Astrocyte (in vitro differentiated cells and primary cell): ENCODE measurements around the gene CPAMD8. TPM values are rescaled to one million over a fixed set of nuclear protein-coding genes. Genes with fewer than 3 reads are reported as not detected.

ENCODE experiments used
- DNase-seq: peaks from one replicate; pipeline ENCODE4 v3.0.0-alpha.2; 2010; ENCODE audit warnings: low read depth
- FAIRE-seq: peaks from 2 replicates; lab custom pipeline; 2011; peaks lifted over from hg19 to GRCh38; lab: Jason Lieb, UNC
- H2AFZ ChIP-seq: 2 replicates; pipeline ENCODE4 v1.6.0; 2012; ENCODE audit warnings: low read depth, low read length, inconsistent platforms
- H3K27ac ChIP-seq: 2 replicates; pipeline ENCODE4 v1.5.1; 2011; ENCODE audit warnings: low read depth, low read length, inconsistent platforms
- H3K27me3 ChIP-seq: 2 replicates; pipeline ENCODE4 v1.6.0; 2011; ENCODE audit warnings: low read length, inconsistent platforms; ENCODE audit not compliant: insufficient read depth
- H3K36me3 ChIP-seq: 2 replicates; pipeline ENCODE4 v1.5.1; 2011; ENCODE audit warnings: low read length, inconsistent platforms; ENCODE audit not compliant: insufficient read depth
- H3K4me1 ChIP-seq: 2 replicates; pipeline ENCODE4 v1.5.1; 2011; ENCODE audit warnings: low read length, inconsistent platforms; ENCODE audit not compliant: insufficient read depth
- H3K4me2 ChIP-seq: 2 replicates; pipeline ENCODE4 v1.6.0; 2012; ENCODE audit warnings: low read length, inconsistent platforms
- H3K4me3 ChIP-seq: 2 replicates; pipeline ENCODE4 v1.5.1; 2011; ENCODE audit warnings: low read depth, mild to moderate bottlenecking, low read length, inconsistent platforms; ENCODE audit not compliant: insufficient read depth
- H3K79me2 ChIP-seq: 2 replicates; pipeline ENCODE4 v1.6.0; 2012; ENCODE audit warnings: mild to moderate bottlenecking, low read length, inconsistent platforms; ENCODE audit not compliant: insufficient read depth
- H3K9ac ChIP-seq: 2 replicates; pipeline ENCODE4 v1.6.0; 2012; ENCODE audit warnings: mild to moderate bottlenecking, low read length, inconsistent platforms
- H3K9me3 ChIP-seq: 2 replicates; pipeline ENCODE4 v1.5.1; 2012; ENCODE audit warnings: low read depth, mild to moderate bottlenecking, low read length, inconsistent platforms; ENCODE audit not compliant: insufficient read depth
- H4K20me1 ChIP-seq: 2 replicates; pipeline ENCODE4 v1.6.0; 2012; ENCODE audit warnings: low read length, inconsistent platforms; ENCODE audit not compliant: insufficient read depth
- H3K27ac Mint-ChIP-seq: one replicate; pipeline ENCODE4 v1.8.0; 2021; ENCODE audit warnings: mild to moderate bottlenecking, mixed read lengths; ENCODE audit not compliant: unreplicated experiment
- H3K27me3 Mint-ChIP-seq: one replicate; pipeline ENCODE4 v1.8.0; 2021; ENCODE audit warnings: low read depth, mixed read lengths; ENCODE audit not compliant: unreplicated experiment
- H3K36me3 Mint-ChIP-seq: one replicate; pipeline ENCODE4 v1.8.0; 2021; ENCODE audit warnings: low read depth, mixed read lengths; ENCODE audit not compliant: unreplicated experiment
- H3K4me1 Mint-ChIP-seq: one replicate; pipeline ENCODE4 v1.8.0; 2021; ENCODE audit warnings: low read depth, mixed read lengths; ENCODE audit not compliant: unreplicated experiment
- H3K4me3 Mint-ChIP-seq: one replicate; pipeline ENCODE4 v1.8.0; 2021; ENCODE audit warnings: mild to moderate bottlenecking, moderate library complexity, mixed read lengths; ENCODE audit not compliant: unreplicated experiment
- H3K9me3 Mint-ChIP-seq: one replicate; pipeline ENCODE4 v1.8.0; 2021; ENCODE audit warnings: mild to moderate bottlenecking, mixed read lengths; ENCODE audit not compliant: unreplicated experiment
- CTCF ChIP-seq: IDR thresholded peaks from 2 replicates; pipeline ENCODE4 v1.5.1; 2011; ENCODE audit warnings: low read depth, mild to moderate bottlenecking, inconsistent platforms, low read length, moderate library complexity; ENCODE audit not compliant: insufficient read depth
- EZH2 ChIP-seq: IDR thresholded peaks from 2 replicates; pipeline ENCODE4 v1.6.1; 2012; ENCODE audit warnings: mild to moderate bottlenecking, low read length, inconsistent platforms; ENCODE audit not compliant: insufficient read depth
- total RNA-seq: library from RNA; stranded (reverse); gene quantifications from 2 replicates; pipeline ENCODE4 v1.2.1, GENCODE V29; 2021

CPAMD8 gene
- total RNA-seq, 1 donor from 2014 or later, result 1.9 TPM

DNA sequence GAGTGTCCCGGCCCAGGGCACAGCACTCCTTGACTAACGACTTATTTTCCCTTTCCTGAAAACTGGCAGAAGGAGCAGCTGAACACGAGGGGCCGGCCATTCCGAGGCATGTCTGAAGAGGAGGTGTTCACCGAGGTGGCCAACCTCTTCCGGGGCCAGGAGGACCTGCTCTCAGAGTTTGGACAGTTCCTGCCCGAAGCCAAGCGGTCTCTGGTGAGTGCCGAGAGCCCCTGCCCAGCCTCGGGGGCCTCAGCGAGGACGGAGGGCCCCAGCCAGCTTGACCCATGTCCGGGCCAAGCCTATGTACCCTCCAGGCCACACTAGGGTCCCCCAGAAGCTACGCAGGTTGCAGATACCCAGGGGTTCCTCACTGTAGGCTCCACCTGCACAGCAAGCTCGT, 179.7 kb downstream of the CPAMD8 start:
- peaks cover 31% of the 10 kb centered on the region for H3K36me3 ChIP-seq
- no peak overlapping the region for H3K4me3 ChIP-seq
- H4K20me1 ChIP-seq, result peaks cover 80% of the 10 kb centered on the region
- no peaks in the 10 kb centered on the region for H3K27me3 ChIP-seq
- Mint-ChIP-seq H3K9me3 (peaks cover 3% of the 10 kb centered on the region), H3K36me3 (peaks cover 29% of the 10 kb centered on the region), H3K4me3 (no peak overlapping the region), H3K4me1 (peaks cover 11% of the 10 kb centered on the region), H3K27me3 (no peaks in the 10 kb centered on the region), H3K27ac (no peak overlapping the region)
- DNase-seq, result no peak
- H3K4me2 ChIP-seq, result no peak overlapping the region
- no peaks in the 10 kb centered on the region for H3K9me3 ChIP-seq
- TF ChIP-seq CTCF (no peak), EZH2 (no peak)
- H3K79me2 ChIP-seq, result peaks cover 23% of the 10 kb centered on the region
- H2AFZ ChIP-seq, result no peak overlapping the region
- H3K9ac ChIP-seq, result no peak overlapping the region
- H3K4me1 ChIP-seq, result peaks cover 23% of the 10 kb centered on the region
- no peak overlapping the region for H3K27ac ChIP-seq
- no peak for FAIRE-seq

Other genes with a start within 250 kb of the CPAMD8 start
- gene SIN3B, start 197.4 kb downstream of the CPAMD8 start, total RNA-seq, result 79.8 and 86.1 TPM in 2 replicates
- not detected in 2 replicates for gene F2RL3, start 137.8 kb downstream of the CPAMD8 start, total RNA-seq
- gene HAUS8, start 48.6 kb upstream of the CPAMD8 start, total RNA-seq, result 5.6 and 7.6 TPM in 2 replicates
- gene MYO9B, start 49.0 kb upstream of the CPAMD8 start, total RNA-seq, result 117 and 123 TPM in 2 replicates
- gene USE1, start 188.5 kb upstream of the CPAMD8 start, total RNA-seq, result 19.2 and 19.8 TPM in 2 replicates
- 12.3 and 13.5 TPM in 2 replicates for gene OCEL1, start 199.4 kb upstream of the CPAMD8 start, total RNA-seq
- gene NR2F6, start 219.1 kb upstream of the CPAMD8 start, total RNA-seq, result 63.5 and 72.8 TPM in 2 replicates
- gene USHBP1, start 237.9 kb upstream of the CPAMD8 start, total RNA-seq, result 0.27 TPM in 1 of 2 replicates, not detected in the other
- 112 and 115 TPM in 2 replicates for gene BABAM1, start 240.6 kb upstream of the CPAMD8 start, total RNA-seq